GM12873 (cell line): ENCODE data around the gene TSHZ1.

ENCODE experiments used
- TF ChIP-seq, protein P1 (sequence below): IDR thresholded peaks from 2 replicates; pipeline ENCODE4 v1.5.1; 2012; ENCODE audit warnings: low read depth, mild to moderate bottlenecking, moderate library complexity, low read length, control low read depth; ENCODE audit not compliant: insufficient read depth; ENCODE audit errors: missing control alignments

The TSHZ1 gene

GRCh38 chr18:75336767-75337166 lies 126.2 kb downstream of the TSHZ1 start:
- TF ChIP-seq, protein P1, sequence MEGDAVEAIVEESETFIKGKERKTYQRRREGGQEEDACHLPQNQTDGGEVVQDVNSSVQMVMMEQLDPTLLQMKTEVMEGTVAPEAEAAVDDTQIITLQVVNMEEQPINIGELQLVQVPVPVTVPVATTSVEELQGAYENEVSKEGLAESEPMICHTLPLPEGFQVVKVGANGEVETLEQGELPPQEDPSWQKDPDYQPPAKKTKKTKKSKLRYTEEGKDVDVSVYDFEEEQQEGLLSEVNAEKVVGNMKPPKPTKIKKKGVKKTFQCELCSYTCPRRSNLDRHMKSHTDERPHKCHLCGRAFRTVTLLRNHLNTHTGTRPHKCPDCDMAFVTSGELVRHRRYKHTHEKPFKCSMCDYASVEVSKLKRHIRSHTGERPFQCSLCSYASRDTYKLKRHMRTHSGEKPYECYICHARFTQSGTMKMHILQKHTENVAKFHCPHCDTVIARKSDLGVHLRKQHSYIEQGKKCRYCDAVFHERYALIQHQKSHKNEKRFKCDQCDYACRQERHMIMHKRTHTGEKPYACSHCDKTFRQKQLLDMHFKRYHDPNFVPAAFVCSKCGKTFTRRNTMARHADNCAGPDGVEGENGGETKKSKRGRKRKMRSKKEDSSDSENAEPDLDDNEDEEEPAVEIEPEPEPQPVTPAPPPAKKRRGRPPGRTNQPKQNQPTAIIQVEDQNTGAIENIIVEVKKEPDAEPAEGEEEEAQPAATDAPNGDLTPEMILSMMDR, result no peak

DNA sequence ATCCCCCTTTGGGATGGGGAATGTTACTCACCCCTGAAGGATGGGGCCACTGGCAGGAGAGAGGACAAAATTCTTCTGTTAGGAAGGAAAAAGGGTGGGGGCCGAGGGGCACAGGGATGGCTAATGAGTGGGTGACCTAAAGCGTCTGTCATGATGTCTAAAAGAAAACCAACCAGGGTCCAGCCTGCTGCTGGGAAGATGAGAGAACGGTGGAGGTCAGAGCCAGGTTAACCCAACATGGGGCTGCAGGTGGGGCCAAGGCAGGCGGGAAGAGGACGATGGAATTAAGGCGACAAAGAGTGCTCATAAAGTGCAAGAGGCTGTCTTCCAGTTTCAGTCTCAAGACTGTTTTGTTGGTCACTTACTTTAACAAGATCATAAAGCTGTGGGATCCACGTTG lies 126.8 kb downstream of the TSHZ1 start:
- TF ChIP-seq, protein P1, result no peak

DNA sequence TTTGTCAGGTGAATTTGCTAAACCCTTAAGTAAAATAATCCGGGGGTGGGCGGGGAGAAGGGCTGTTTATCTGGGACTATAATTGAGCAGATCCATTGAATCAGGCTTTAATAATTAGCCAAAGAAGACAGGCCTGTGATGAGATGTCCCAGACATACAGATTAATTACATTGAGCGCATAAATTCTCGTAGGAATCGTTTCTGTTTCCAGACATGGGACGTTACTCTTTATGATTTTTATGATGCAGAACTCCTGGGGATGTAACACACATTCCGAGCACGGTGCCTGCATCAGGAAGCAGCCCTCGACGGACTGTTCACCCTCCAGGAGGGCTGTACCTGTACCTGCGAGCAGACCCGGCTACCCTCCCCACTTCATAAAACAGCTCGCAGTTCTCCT lies 128.0 kb downstream of the TSHZ1 start:
- TF ChIP-seq, protein P1, result no peak
